ENCODE measurements around the gene XRCC3. TPM values are rescaled to one million over a fixed set of nuclear protein-coding genes. Genes with fewer than 3 reads are reported as not detected.

XRCC3 gene
- total and polyA plus RNA-seq, 4 donors, result 1.0 to 8.6 (median 5.2) TPM

GRCh38 chr14:103725001-103725682 lies 9.9 kb upstream of the XRCC3 start:
- 88 to 91% methylated on average over 29 of the region's 29 CpGs for WGBS, 2 donors
- H3K4me3 ChIP-seq (ENCODE audit: low read length in 2 of 2), result no peak overlapping the region
- no peaks in the 10 kb centered on the region for H3K4me1 ChIP-seq (ENCODE audit: control insufficient read depth in 1 of 2, insufficient read depth in 2 of 2, low read length in 2 of 2)
- ATAC-seq (ENCODE audit: low FRiP score) (no peak), DNase-seq (no peak)
- H3K36me3 ChIP-seq (ENCODE audit: control insufficient read depth in 1 of 2, insufficient read depth in 2 of 2, low read length in 1 of 2), result peaks cover 0 to 2% of the 10 kb centered on the region in 2 donors
- H3K9me3 ChIP-seq (ENCODE audit: control insufficient read depth, low read length), result no peaks in the 10 kb centered on the region
- H3K27me3 ChIP-seq (ENCODE audit: control insufficient read depth in 1 of 2, insufficient read depth in 2 of 2, low read length in 1 of 2), result no peaks in the 10 kb centered on the region
- intact Hi-C loops (cut with DNase I), result loop anchor here in 1 of 2 donors (10.0 kb wide), 1 partner anchor 1760 kb away; the partner anchor contains the start of gene CRIP1
- H3K27ac ChIP-seq (ENCODE audit: low read depth in 1 of 2, low read length in 2 of 2), result peak overlapping the region in 1 of 2 donors; percentile 94

- H3K9me3 ChIP-seq (ENCODE audit: control insufficient read depth, low read length), result no peaks in the 10 kb centered on the region
- 21 to 22% methylated on average over 20 of the region's 20 CpGs for WGBS, 2 donors
- peak; percentile 77 for ATAC-seq (ENCODE audit: low FRiP score)
- H3K36me3 ChIP-seq (ENCODE audit: control insufficient read depth in 1 of 2, insufficient read depth in 2 of 2, low read length in 1 of 2), result peaks cover 0 to 2% of the 10 kb centered on the region in 2 donors
- peak overlapping the region; percentile 69 to 94 for H3K27ac ChIP-seq (ENCODE audit: low read depth in 1 of 2, low read length in 2 of 2)
- intact Hi-C loops (cut with DNase I), result loop anchor here in 1 of 2 donors (10.0 kb wide), 1 partner anchor 1761 kb away; the partner anchor contains the start of gene CRIP1
- no peaks in the 10 kb centered on the region for H3K4me1 ChIP-seq (ENCODE audit: control insufficient read depth in 1 of 2, insufficient read depth in 2 of 2, low read length in 2 of 2)
- DNase-seq, result peak; percentile 88 to 93
- H3K27me3 ChIP-seq (ENCODE audit: control insufficient read depth in 1 of 2, insufficient read depth in 2 of 2, low read length in 1 of 2), result no peaks in the 10 kb centered on the region
- no peak overlapping the region for H3K4me3 ChIP-seq (ENCODE audit: low read length in 2 of 2)
These were observed 8.9 kb upstream of the XRCC3 start for GRCh38 chr14:103724116-103724515.

DNA sequence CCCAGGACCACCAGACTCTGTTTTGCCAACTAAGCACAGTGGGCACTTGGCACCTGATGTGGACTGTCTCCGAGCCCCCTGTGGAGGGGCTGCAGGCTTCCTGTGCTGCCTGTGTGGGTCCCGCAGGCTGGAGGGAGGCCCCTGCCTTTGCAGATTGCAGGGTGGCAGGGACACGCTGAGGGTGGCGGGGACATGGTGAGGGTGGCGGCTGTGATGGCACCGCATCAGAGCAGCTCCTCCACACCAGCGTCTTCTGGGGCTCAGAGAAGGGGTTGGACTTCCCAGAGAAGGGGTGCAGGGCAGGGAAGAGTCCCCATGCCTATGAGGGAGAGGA lies 8.5 kb upstream of the XRCC3 start:
- H3K36me3 ChIP-seq (ENCODE audit: control insufficient read depth in 1 of 2, insufficient read depth in 2 of 2, low read length in 1 of 2), result no peaks in the 10 kb centered on the region
- peak; percentile 1 for ATAC-seq (ENCODE audit: low FRiP score)
- H3K4me3 ChIP-seq (ENCODE audit: low read length in 2 of 2), result no peak overlapping the region
- intact Hi-C loops (cut with DNase I), result loop anchor here in 1 of 2 donors (10.0 kb wide), 1 partner anchor 1761 kb away; the partner anchor contains the start of gene CRIP1
- 48 to 60% methylated on average over 7 of the region's 7 CpGs for WGBS, 2 donors
- H3K9me3 ChIP-seq (ENCODE audit: control insufficient read depth, low read length), result no peaks in the 10 kb centered on the region
- no peaks in the 10 kb centered on the region for H3K27me3 ChIP-seq (ENCODE audit: control insufficient read depth in 1 of 2, insufficient read depth in 2 of 2, low read length in 1 of 2)
- H3K4me1 ChIP-seq (ENCODE audit: control insufficient read depth in 1 of 2, insufficient read depth in 2 of 2, low read length in 2 of 2), result no peaks in the 10 kb centered on the region
- DNase-seq, result no peak
- peak overlapping the region; percentile 69 to 94 for H3K27ac ChIP-seq (ENCODE audit: low read depth in 1 of 2, low read length in 2 of 2)

- intact Hi-C loops (cut with DNase I), result loop anchor here in 1 of 2 donors (10.0 kb wide), 1 partner anchor 1763 kb away; the partner anchor contains the start of gene CRIP1
- DNase-seq (peak in 1 of 2 donors; percentile 60), ATAC-seq (ENCODE audit: low FRiP score) (no peak)
- Histone ChIP-seq H3K27ac (ENCODE audit: low read depth in 1 of 2, low read length in 2 of 2) (peak overlapping the region in 1 of 2 donors; percentile 46), H3K4me3 (ENCODE audit: low read length in 2 of 2) (no peak overlapping the region), H3K27me3 (ENCODE audit: control insufficient read depth in 1 of 2, insufficient read depth in 2 of 2, low read length in 1 of 2) (no peaks in the 10 kb centered on the region), H3K9me3 (ENCODE audit: control insufficient read depth, low read length) (no peaks in the 10 kb centered on the region), H3K36me3 (ENCODE audit: control insufficient read depth in 1 of 2, insufficient read depth in 2 of 2, low read length in 1 of 2) (no peaks in the 10 kb centered on the region), H3K4me1 (ENCODE audit: control insufficient read depth in 1 of 2, insufficient read depth in 2 of 2, low read length in 2 of 2) (no peaks in the 10 kb centered on the region)
- WGBS, 2 donors, result 77 to 79% methylated on average over 26 of the region's 26 CpGs
These were observed 6.3 kb upstream of the XRCC3 start for GRCh38 chr14:103721334-103722120.

DNA sequence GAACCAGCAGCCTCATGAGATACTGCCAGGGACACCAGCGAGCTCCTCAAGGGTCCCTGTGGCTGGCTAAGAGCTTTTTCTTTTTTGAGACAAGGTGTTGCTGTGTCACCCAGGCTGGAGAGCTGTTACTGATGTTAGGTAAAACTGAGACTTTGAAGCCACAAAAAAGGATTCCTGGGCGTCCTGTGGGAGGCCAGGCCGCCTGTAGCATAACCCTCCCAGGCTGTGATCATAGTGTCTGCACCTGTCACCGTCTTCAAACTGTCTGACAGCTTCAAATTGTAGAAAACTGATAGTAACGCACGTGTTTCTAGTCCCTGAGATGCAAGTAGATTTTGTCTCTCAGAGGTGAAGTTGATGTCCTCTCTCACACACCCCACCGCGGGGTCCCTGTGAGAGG lies 4.5 kb upstream of the XRCC3 start:
- no peaks in the 10 kb centered on the region for H3K4me1 ChIP-seq (ENCODE audit: control insufficient read depth in 1 of 2, insufficient read depth in 2 of 2, low read length in 2 of 2)

GRCh38 chr14:103718572-103718971 lies 3.3 kb upstream of the XRCC3 start:
- DNase-seq (no peak), ATAC-seq (ENCODE audit: low FRiP score) (no peak)
- H3K36me3 ChIP-seq (ENCODE audit: control insufficient read depth in 1 of 2, insufficient read depth in 2 of 2, low read length in 1 of 2), result no peaks in the 10 kb centered on the region
- no peaks in the 10 kb centered on the region for H3K4me1 ChIP-seq (ENCODE audit: control insufficient read depth in 1 of 2, insufficient read depth in 2 of 2, low read length in 2 of 2)
- 13 to 15% methylated on average over 16 of the region's 16 CpGs for WGBS, 2 donors
- no peaks in the 10 kb centered on the region for H3K9me3 ChIP-seq (ENCODE audit: control insufficient read depth, low read length)
- intact Hi-C loops (cut with DNase I), result loop anchor here in 1 of 2 donors (5.0 kb wide), 1 partner anchor 91 kb away; the partner anchor contains the start of gene KLC1
- H3K4me3 ChIP-seq (ENCODE audit: low read length in 2 of 2), result no peak overlapping the region
- no peaks in the 10 kb centered on the region for H3K27me3 ChIP-seq (ENCODE audit: control insufficient read depth in 1 of 2, insufficient read depth in 2 of 2, low read length in 1 of 2)
- H3K27ac ChIP-seq (ENCODE audit: low read depth in 1 of 2, low read length in 2 of 2), result no peak overlapping the region

More for the DNA sequence above, 4.5 kb upstream of the XRCC3 start:
- DNase-seq (no peak), ATAC-seq (ENCODE audit: low FRiP score) (no peak)
- 87 to 92% methylated on average over 8 of the region's 8 CpGs for WGBS, 2 donors
- Histone ChIP-seq H3K27ac (ENCODE audit: low read depth in 1 of 2, low read length in 2 of 2) (no peak overlapping the region), H3K36me3 (ENCODE audit: control insufficient read depth in 1 of 2, insufficient read depth in 2 of 2, low read length in 1 of 2) (no peaks in the 10 kb centered on the region), H3K27me3 (ENCODE audit: control insufficient read depth in 1 of 2, insufficient read depth in 2 of 2, low read length in 1 of 2) (no peaks in the 10 kb centered on the region), H3K4me3 (ENCODE audit: low read length in 2 of 2) (no peak overlapping the region), H3K9me3 (ENCODE audit: control insufficient read depth, low read length) (no peaks in the 10 kb centered on the region)
- intact Hi-C loops (cut with DNase I), result loop anchor here (5.0 to 10.0 kb wide), 2 partner anchors 92 to 1765 kb away; partner anchors contain the start of genes CRIP1 (in 1 of the 2) and KLC1 (in 1 of the 2)

DNA sequence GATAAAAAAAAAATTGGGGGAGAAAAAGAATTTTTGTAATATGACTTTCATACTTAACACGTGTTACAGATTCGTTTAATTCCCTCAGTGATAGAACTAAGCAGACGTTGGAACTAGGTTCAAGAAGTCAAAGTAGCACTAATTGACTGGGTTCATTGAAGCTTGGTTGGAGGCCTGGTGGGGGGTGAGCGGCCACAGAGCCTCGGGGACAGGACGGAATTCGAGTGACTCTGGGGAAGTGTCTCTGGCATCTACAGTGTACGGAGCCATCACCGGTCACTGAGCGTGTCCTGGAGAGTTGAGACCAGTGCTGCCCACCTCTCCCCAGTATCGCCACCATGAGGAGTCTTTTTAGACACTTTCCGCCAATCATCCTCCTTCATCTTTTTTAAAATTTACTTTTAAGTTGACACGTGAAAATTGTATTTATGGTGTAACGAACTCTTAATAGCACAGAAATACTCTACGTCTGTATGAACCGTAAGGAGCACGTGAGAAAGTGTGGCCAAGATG lies 1.7 kb upstream of the XRCC3 start:
- intact Hi-C loops (cut with DNase I), result loop anchor here in 1 of 2 donors (5.0 kb wide), 1 partner anchor 90 kb away; the partner anchor contains the start of gene KLC1
- H3K4me1 ChIP-seq (ENCODE audit: control insufficient read depth in 1 of 2, insufficient read depth in 2 of 2, low read length in 2 of 2), result no peaks in the 10 kb centered on the region
- ATAC-seq (ENCODE audit: low FRiP score), result no peak
- H3K27ac ChIP-seq (ENCODE audit: low read depth in 1 of 2, low read length in 2 of 2), result no peak overlapping the region
- 78 to 82% methylated on average over 17 of the region's 17 CpGs for whole genome bisulfite sequencing, 2 donors
- H3K9me3 ChIP-seq (ENCODE audit: control insufficient read depth, low read length), result no peaks in the 10 kb centered on the region
- peak overlapping the region; percentile 90 to 92 for H3K4me3 ChIP-seq (ENCODE audit: low read length in 2 of 2)
- DNase-seq, result no peak
- H3K36me3 ChIP-seq (ENCODE audit: control insufficient read depth in 1 of 2, insufficient read depth in 2 of 2, low read length in 1 of 2), result no peaks in the 10 kb centered on the region
- H3K27me3 ChIP-seq (ENCODE audit: control insufficient read depth in 1 of 2, insufficient read depth in 2 of 2, low read length in 1 of 2), result no peaks in the 10 kb centered on the region

DNA sequence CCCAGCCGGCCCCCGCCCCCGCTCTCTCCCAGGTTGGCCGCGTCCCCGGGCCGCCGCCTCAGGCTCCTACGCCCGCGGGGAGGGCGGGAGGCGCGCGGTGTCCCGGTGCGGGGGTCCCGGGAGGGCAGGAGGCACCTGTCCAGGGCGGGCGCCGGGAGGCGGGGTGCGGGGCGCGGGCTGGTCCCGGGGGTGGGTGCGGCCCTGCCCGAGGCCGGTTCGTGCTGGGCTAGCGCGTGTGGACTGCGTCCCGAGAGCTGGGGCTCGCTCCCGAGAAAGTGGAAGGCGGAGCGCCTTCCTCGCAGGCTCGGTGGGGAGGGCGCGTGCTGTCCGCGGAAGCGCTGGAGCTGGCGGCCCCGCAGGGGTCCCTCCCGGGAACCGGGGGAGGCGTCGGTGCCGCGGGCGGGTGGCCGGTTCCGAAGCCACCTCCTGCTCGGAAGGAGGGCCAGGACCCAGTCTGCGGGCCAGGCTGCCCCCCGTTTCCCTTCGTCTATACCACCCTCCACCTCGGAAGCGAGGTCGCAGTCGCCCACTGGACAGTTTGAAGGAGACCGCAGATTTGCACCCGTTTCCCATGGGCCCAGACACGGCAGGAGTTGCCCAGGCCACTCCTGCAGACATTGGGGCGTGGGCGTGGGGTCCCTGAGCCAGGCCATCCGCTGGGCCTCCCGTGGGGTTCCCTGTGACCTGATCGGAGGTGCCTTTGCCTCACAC lies 995 bp upstream of the XRCC3 start:
- H3K36me3 ChIP-seq (ENCODE audit: control insufficient read depth in 1 of 2, insufficient read depth in 2 of 2, low read length in 1 of 2), result no peaks in the 10 kb centered on the region
- DNase-seq (peak in 1 of 2 donors; percentile 88), ATAC-seq (ENCODE audit: low FRiP score) (no peak)
- H3K27ac ChIP-seq (ENCODE audit: low read depth in 1 of 2, low read length in 2 of 2), result peak overlapping the region; percentile 14 to 65
- 2 to 4% methylated on average over 34 to 72 of the region's 72 CpGs for WGBS, 2 donors
- H3K9me3 ChIP-seq (ENCODE audit: control insufficient read depth, low read length), result no peaks in the 10 kb centered on the region
- H3K27me3 ChIP-seq (ENCODE audit: control insufficient read depth in 1 of 2, insufficient read depth in 2 of 2, low read length in 1 of 2), result no peaks in the 10 kb centered on the region
- peak overlapping the region; percentile 90 to 92 for H3K4me3 ChIP-seq (ENCODE audit: low read length in 2 of 2)
- intact Hi-C loops (cut with DNase I), result loop anchor here in 1 of 2 donors (5.0 kb wide), 1 partner anchor 89 kb away; the partner anchor contains the start of gene KLC1
- H3K4me1 ChIP-seq (ENCODE audit: control insufficient read depth in 1 of 2, insufficient read depth in 2 of 2, low read length in 2 of 2), result no peaks in the 10 kb centered on the region
